CD4-positive, alpha-beta T cell (primary cell): ENCODE results near the gene TMEM33. TPM values are rescaled to one million over a fixed set of nuclear protein-coding genes. Genes with fewer than 3 reads are reported as not detected.

Source experiments
- ATAC-seq: fragments of 200-7000 bp; cut with Tn5 transposase; one replicate; pipeline ENCODE4 v1.10.0; 2022; ENCODE audit warnings: mild to moderate bottlenecking; ENCODE audit not compliant: poor library complexity
- CTCF ChIA-PET: fragments of 350-600 bp; sonication (Branson Sonifier 250); formaldehyde crosslinking; loops from one replicate; lab custom pipeline; 2021; ENCODE audit warnings: antibody characterized with exemption, inconsistent platforms; lab: Charles Lee
- POLR2A ChIA-PET: fragments of 350-600 bp; sonication (Branson Sonifier 250); formaldehyde crosslinking; loops from one replicate; lab custom pipeline; 2021; ENCODE audit warnings: antibody characterized with exemption, inconsistent platforms; lab: Charles Lee
- DNase-seq, 14 experiments: peaks; one replicate each; pipeline ENCODE4 v3.0.0-alpha.2; 2013 to 2020; ENCODE audit warnings: mixed read lengths in 2 of 14
- H3K27ac ChIP-seq, 2 donors: one replicate each; pipeline versions ENCODE4 v1.5.1 to v1.7.0; 2013; ENCODE audit warnings: low read length in 2 of 2, low read depth in 1 of 2, mild to moderate bottlenecking in 1 of 2
- H3K27me3 ChIP-seq, 2 experiments: 1 replicate in 1 of 2; 2 replicates in 1 of 2; pipeline versions ENCODE4 v1.6.1 to v1.7.0; 2013; ENCODE audit warnings: low read length in 2 of 2, control low read depth in 1 of 2, mild to moderate bottlenecking in 1 of 2, moderate library complexity in 1 of 2; ENCODE audit not compliant: insufficient read depth in 2 of 2, control insufficient read depth in 1 of 2
- H3K36me3 ChIP-seq: one replicate; pipeline ENCODE4 v1.6.1; 2013; ENCODE audit warnings: low read length, control low read depth; ENCODE audit not compliant: insufficient read depth
- H3K4me1 ChIP-seq: one replicate; pipeline ENCODE4 v1.6.1; 2013; ENCODE audit warnings: low read length, control low read depth; ENCODE audit not compliant: insufficient read depth
- H3K4me3 ChIP-seq: one replicate; pipeline ENCODE4 v1.5.1; 2013; ENCODE audit warnings: mild to moderate bottlenecking, low read length, moderate library complexity
- H3K9me3 ChIP-seq, 2 experiments: 1 replicate in 1 of 2; 2 replicates in 1 of 2; pipeline versions ENCODE4 v1.6.1 to v1.7.0; 2013; ENCODE audit warnings: low read length in 2 of 2, mild to moderate bottlenecking in 2 of 2, control low read depth in 1 of 2, moderate library complexity in 1 of 2; ENCODE audit not compliant: control insufficient read depth in 1 of 2, insufficient read depth in 1 of 2
- H3K27ac Mint-ChIP-seq: one replicate; pipeline ENCODE4 v1.8.0; 2020; ENCODE audit warnings: mixed read lengths
- H3K27me3 Mint-ChIP-seq: one replicate; pipeline ENCODE4 v1.8.0; 2021; ENCODE audit warnings: mixed read lengths
- H3K36me3 Mint-ChIP-seq: one replicate; pipeline ENCODE4 v1.8.0; 2021; ENCODE audit warnings: low read depth, mixed read lengths
- H3K4me1 Mint-ChIP-seq: one replicate; pipeline ENCODE4 v1.8.0; 2021; ENCODE audit warnings: low read depth, mixed read lengths
- H3K4me3 Mint-ChIP-seq: one replicate; pipeline ENCODE4 v1.8.0; 2020; ENCODE audit warnings: mild to moderate bottlenecking, mixed read lengths
- H3K9me3 Mint-ChIP-seq: one replicate; pipeline ENCODE4 v1.8.0; 2020; ENCODE audit warnings: mixed read lengths
- intact Hi-C, 2 experiments: fragments of 100-400 bp; cut with DNase I in 1 of 2; cut with micrococcal nuclease in 1 of 2; formaldehyde crosslinking; loops; one replicate each; pipeline versions ENCODE4 v1.15.1 to v1.9.0; 2023 to 2025; cut with DNase I, micrococcal nuclease
- total RNA-seq, 174 experiments: library from RNA in 2 of 174; stranded (reverse) in 2 of 174; gene quantifications; one replicate each; pipeline ENCODE4 v1.2.3 and lab custom pipeline; 2021 to 2026
- TF ChIP-seq, protein P1 (sequence below): fragments of 200-600 bp; IDR thresholded peaks from one replicate; pipeline ENCODE4 v1.8.0; 2022; ENCODE audit warnings: antibody characterized with exemption, mild to moderate bottlenecking

The TMEM33 gene
- total RNA-seq, 2 experiments from 2014 or later, result 18.0 to 19.7 TPM

DNA sequence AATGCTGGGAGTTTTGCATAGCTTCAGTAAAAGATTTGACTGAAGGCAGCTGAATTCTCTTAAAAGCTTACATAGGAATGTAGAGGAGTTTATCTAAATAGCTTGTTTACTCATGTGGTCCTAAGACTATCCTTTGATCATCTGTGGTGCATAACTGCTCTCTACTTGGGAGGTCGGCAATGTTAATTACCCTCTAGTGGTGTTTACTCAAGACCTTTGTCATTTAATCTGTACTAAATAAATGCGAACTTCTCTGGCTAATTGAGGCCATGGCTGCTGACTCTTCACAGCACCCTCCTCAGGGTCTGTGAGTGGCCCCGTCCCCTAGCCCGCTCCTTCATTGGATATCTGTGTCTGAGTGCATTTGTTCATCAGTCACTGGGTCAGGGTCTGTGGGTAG lies 13.8 kb upstream of the TMEM33 start:
- Mint-ChIP-seq H3K36me3 (no peaks in the 10 kb centered on the region), H3K27me3 (peaks cover 30% of the 10 kb centered on the region), H3K9me3 (peaks cover 4% of the 10 kb centered on the region), H3K4me3 (no peak overlapping the region), H3K27ac (no peak overlapping the region), H3K4me1 (no peaks in the 10 kb centered on the region)
- no peaks in the 10 kb centered on the region for H3K4me1 ChIP-seq
- ATAC-seq (no peak), DNase-seq (no peak)
- CTCF ChIA-PET, result no interaction called here
- no peak overlapping the region for H3K27ac ChIP-seq
- no peak overlapping the region for H3K4me3 ChIP-seq
- POLR2A ChIA-PET, result no interaction called here
- H3K27me3 ChIP-seq, result no peaks in the 10 kb centered on the region
- intact Hi-C loops, result no loop called here
- H3K36me3 ChIP-seq, result no peaks in the 10 kb centered on the region
- TF ChIP-seq, protein P1, sequence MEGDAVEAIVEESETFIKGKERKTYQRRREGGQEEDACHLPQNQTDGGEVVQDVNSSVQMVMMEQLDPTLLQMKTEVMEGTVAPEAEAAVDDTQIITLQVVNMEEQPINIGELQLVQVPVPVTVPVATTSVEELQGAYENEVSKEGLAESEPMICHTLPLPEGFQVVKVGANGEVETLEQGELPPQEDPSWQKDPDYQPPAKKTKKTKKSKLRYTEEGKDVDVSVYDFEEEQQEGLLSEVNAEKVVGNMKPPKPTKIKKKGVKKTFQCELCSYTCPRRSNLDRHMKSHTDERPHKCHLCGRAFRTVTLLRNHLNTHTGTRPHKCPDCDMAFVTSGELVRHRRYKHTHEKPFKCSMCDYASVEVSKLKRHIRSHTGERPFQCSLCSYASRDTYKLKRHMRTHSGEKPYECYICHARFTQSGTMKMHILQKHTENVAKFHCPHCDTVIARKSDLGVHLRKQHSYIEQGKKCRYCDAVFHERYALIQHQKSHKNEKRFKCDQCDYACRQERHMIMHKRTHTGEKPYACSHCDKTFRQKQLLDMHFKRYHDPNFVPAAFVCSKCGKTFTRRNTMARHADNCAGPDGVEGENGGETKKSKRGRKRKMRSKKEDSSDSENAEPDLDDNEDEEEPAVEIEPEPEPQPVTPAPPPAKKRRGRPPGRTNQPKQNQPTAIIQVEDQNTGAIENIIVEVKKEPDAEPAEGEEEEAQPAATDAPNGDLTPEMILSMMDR, result no peak
- peaks cover 0 to 3% of the 10 kb centered on the region in 2 experiments for H3K9me3 ChIP-seq

DNA sequence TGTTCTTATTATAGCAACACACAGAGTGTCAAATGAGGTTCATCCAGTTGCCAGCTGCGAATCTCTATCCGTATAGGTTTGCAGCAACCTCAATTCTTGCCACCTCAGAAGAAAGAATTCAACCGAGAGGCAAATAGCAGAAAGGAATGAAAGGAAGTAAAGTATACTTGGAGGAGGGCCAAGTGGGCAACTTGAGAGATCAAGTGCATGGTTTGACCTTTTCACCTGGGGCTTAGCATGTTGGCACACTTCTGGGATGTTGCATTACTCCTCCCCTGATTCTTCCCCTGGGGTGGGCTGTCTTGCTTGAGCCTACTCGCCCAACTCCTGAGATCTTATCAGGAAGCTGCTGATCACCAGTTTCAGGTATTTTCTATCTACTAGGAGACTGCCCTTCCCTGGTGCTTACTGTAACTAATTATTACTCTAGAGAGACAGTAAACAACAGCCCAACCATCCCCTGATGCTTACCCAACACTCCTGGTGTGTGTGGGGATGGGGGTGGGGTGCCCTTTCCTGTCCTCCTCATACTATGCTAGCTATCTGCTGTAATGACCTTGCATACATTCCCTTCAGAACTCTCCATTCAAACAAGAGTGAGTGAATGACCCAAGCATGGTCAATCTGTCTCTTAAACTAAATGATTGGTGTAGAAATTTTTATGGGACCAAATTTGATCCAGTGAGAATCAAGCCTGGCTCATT lies 7.3 kb upstream of the TMEM33 start:
- Histone ChIP-seq H3K4me1 (peaks cover 4% of the 10 kb centered on the region), H3K27me3 (peaks cover 0 to 2% of the 10 kb centered on the region in 2 experiments), H3K4me3 (no peak overlapping the region), H3K9me3 (peaks cover 0 to 2% of the 10 kb centered on the region in 2 experiments), H3K36me3 (no peaks in the 10 kb centered on the region), H3K27ac (no peak overlapping the region)
- no peaks in the 10 kb centered on the region for H3K9me3 Mint-ChIP-seq
- H3K36me3 Mint-ChIP-seq, result no peaks in the 10 kb centered on the region
- TF ChIP-seq, protein P1, result no peak
- no peaks in the 10 kb centered on the region for H3K4me1 Mint-ChIP-seq
- peaks cover 14% of the 10 kb centered on the region for H3K27me3 Mint-ChIP-seq
- H3K27ac Mint-ChIP-seq, result no peak overlapping the region
- ATAC-seq, result no peak
- no peak overlapping the region for H3K4me3 Mint-ChIP-seq
- POLR2A ChIA-PET, result no interaction called here
- intact Hi-C loops, result no loop called here
- CTCF ChIA-PET, result no interaction called here
- no peak for DNase-seq

GRCh38 chr4:41930139-41930831 lies 4.9 kb upstream of the TMEM33 start:
- Histone ChIP-seq H3K27ac (no peak overlapping the region), H3K4me1 (peaks cover 13% of the 10 kb centered on the region), H3K4me3 (no peak overlapping the region), H3K27me3 (peaks cover 0 to 2% of the 10 kb centered on the region in 2 experiments), H3K9me3 (peaks cover 0 to 2% of the 10 kb centered on the region in 2 experiments), H3K36me3 (no peaks in the 10 kb centered on the region)
- Mint-ChIP-seq H3K4me3 (no peak overlapping the region), H3K4me1 (peaks cover 11% of the 10 kb centered on the region), H3K9me3 (no peaks in the 10 kb centered on the region), H3K27me3 (peaks cover 5% of the 10 kb centered on the region), H3K27ac (no peak overlapping the region), H3K36me3 (peaks cover 6% of the 10 kb centered on the region)
- no peak for DNase-seq
- intact Hi-C loops, result loop anchor here in 1 of 2 experiments (10.0 kb wide), 1 partner anchor 725 kb away; the partner anchor contains the start of gene ATP8A1
- CTCF ChIA-PET, result no interaction called here
- POLR2A ChIA-PET, result no interaction called here
- TF ChIP-seq, protein P1, result no peak
- ATAC-seq, result no peak
